Measurements from ENCODE around the gene GABRD.

GABRD gene

DNA sequence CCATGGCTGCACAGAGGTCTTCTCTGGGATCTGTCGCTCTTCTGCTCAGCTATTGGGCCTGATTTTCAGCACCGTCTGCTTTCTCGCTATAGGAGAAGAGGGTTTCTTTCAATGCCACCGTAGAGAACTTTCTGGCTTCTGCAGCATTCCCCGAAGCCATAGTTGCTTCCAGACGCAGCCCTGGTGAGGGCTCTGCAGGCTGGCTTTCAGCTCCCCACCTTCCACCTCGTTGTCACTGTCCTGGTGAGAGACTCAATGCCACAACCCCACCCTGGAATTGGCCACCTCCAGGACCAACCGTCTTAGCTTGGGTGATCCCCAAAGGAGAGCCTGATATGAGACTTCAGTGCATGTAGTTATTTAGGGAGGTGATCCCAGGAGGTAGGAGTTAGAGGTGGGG, 19.1 kb downstream of the GABRD start:
- DNase-seq (ENCODE audit: low read depth, low spot score), result no peak

DNA sequence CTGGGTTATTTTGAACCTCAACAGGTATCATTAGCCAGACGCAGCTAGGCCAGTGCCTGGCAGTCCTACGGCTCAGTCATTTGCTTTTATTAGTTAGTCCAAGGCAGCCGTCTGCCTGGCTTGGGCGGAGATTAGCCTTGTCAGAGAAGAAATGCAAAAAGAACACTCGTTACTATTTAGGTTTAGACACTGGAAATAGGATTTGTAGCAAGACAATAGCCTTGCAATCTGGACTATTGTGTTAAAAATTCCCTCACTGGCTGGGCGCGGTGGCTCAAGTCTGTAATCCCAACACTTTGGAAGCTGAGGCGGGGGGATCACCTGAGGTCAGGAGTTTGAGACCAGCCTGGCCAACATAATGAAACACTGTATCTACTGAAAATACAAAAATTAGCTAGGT, 20.1 kb downstream of the GABRD start:
- no peak for DNase-seq (ENCODE audit: low read depth, low spot score)

DNA sequence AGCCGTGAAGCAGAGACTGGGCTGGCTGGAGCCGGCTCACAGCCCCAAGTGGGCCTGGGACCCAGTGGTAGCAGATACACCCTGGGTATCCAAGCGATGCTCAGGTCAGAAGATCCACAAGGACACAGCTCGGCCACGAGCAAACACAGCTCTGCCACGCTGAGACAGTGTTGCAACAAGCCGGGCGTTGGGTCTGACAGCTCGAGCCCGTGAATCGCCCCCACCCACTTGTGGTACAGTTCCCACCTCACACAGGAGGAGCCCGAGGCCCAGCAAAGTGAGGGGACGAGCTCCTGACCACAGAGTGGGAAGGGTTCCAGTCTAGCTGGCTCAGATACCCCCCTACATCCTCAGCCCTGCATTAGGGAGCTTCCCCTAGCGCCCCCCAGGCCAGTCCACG, 22.2 kb downstream of the GABRD start:
- no peak for DNase-seq (ENCODE audit: low read depth, low spot score)

DNA sequence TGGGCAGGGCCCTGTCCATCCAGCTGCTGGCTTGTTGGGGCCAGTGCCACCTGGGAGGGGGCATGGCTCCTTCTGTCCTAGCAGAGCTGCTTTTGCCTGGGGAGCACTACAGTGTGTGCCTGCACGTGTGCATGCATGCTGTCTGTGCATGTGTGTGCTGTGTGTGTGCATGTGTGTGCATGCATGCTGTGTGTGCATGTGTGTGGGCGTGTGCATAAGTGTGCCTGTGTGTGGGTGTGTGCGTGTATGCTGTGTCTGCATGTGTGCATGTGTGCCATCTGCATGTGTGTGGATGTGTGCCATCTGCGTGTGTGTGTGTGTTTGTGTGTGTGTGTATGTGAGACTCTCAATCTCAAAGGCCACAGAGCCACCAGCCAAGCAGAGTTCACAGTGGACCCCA, 22.7 kb downstream of the GABRD start:
- DNase-seq (ENCODE audit: low read depth, low spot score), result no peak

DNA sequence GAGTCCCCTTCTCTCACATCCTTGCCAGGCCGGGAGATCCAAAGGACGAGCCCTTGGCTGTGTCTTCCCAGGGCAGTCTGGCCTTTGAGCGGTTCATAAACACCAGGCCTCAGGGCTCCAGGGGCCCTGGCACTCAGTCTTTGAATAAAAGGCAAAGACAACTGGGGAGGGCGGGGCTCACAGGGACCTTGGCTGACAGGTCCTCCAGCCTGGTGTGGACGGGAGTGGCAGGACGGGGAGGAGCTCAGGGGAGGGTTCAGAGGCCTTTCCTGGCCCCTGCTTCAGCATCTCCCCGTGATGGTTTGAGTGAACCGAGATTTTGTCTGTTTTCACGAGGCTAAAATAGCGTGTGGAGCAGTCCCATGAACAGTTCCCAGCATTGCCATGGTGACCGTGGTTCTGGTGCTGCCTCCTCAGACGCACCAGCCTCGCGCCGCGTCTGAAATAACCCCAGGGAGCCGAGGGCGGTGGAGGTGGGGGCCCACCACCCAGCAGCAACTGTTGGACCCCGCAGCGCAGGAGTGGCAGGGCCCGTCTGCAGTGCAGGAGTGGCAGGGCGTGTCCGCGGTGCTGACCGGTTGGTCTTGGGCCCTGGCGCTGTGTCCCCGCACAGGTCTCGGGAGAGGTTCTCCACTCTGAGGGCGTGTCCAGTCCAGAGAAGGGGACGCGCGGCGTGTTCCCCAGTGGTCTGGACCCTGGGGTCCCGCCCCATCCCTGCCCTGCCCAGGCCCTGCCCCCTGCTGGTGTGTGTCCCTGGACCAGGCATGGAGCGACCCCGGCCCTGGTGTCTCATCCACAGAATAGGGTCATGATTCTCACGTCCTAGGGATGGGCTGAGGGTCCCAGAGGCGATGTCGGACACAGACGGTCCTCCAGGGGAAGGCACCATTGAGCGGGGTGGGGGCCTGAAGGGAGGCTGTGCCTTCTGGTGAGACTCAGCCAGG, 24.0 kb downstream of the GABRD start:
- no peak for DNase-seq (ENCODE audit: low read depth, low spot score)

DNA sequence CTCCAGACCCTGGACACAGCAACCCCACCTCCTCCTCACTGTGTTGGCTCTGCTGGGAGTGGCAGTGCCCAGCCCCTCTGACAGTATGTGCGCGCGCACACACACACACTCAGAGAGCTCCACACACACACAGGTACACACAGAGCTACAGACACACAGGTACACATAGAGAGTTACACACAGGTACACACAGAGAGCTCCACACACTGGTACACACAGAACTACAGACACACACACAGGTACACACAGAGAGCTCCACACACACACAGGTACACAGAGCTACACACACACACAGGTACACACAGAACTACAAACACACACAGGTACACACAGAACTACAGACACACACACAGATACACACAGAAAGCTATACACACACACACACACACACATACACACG, 24.7 kb downstream of the GABRD start:
- no peak for DNase-seq (ENCODE audit: low read depth, low spot score)

DNA sequence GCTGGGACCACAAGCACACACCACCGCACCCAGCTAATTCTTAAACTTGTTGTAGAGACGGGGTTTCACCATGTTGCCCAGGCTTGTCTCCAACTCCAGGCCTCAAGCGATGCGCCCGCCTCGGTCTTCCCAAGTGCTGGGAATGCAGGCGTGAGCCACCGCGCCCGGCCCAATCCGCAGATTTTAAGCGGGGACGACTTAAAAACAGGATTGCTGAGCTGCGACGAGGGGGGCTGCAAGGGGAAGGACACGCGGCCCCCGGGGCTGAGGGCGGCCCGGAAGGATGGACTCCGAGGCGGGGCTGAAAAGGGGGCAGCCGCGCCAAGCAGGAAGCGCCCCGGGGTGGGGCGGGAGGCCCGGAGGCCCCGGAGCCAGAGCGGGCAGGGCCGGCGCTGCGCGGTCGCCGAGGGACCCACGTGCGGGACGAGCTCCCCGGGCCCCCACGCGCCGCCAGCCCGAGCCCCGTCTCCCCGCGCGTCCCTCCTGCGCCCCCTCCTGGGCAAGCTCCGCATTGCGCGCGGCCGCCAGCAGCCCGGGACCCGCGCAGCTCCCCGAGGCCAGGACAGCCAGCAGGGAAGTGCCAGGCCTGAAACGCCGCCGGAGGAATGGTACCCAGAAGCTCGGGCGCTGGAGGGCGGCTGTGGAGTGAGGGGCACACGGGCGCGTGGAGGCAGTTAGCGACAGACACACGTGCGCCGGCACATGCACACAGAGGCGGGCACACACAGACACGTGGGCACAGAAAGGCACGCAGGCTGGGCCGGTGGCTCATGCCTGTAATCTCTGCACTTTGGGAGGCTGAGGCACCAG, 25.6 kb downstream of the GABRD start:
- peak; percentile 57 for DNase-seq (ENCODE audit: low read depth, low spot score)

DNA sequence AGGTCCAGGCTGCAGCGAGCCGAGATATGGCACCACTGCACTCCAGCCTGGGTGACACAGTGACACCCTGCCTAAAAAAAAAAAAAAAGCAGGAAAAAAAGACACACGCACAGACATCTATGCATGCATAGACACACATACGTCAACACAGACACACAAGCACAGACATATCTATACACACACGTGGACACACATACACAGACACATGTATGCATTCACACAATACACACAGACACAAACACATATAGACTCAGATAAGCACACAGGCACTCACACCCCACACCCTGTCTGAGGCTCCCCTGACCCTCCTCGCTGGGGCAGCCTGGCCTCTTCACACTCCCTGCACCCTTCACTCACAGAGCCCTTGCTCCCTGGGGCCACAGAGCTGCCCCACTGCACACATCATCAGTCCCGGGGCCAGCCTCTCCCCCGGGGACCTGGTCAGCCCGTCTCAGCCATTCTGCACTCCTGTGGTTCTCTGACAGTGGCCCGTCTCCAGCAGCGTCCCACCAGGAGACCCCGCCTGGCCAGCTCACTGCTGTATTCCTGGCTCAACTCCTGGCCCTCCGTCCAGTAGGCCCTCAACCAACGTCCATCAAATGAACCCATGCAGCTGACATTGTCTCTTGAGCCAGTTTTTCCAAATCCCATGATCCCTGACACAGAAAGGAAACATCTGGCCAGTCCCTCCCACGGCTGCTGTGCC, 26.5 kb downstream of the GABRD start:
- no peak for DNase-seq (ENCODE audit: low read depth, low spot score)

DNA sequence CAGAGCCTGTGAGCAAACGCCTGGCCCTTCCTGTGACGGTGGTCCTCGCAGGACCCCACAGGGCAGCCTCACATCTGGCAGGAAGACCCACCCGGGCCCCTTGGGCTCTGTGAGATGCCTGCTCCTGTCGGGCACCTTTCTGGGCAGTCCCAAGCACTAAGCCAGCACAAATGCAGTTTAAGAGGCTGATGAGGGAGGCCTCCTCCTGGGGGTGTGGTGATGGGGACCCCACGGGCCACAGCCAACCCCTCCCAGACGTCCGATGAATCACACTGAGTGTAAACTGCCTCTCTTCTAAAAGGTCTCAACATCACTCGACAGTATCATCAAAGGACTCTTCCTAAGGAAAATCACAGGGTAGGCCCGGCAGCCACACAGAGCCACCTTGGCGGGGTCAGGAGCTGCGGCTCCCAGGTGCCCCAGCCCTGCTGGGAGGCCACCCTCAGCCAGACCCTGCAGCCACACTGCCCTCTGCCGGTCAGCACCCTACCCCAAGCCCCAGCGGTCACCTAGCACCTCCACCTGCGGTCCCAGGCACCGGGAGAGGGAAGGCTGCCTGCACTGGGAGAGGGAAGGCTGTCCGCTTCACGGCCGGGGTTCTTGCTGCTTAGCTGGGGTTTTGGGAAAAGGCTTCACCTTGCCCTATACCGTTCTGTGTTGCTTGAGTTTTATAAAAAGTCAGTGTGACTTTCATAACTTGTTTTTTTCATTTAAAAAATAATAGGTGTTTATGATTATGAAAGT, 27.2 kb downstream of the GABRD start:
- no peak for DNase-seq (ENCODE audit: low read depth, low spot score)

DNA sequence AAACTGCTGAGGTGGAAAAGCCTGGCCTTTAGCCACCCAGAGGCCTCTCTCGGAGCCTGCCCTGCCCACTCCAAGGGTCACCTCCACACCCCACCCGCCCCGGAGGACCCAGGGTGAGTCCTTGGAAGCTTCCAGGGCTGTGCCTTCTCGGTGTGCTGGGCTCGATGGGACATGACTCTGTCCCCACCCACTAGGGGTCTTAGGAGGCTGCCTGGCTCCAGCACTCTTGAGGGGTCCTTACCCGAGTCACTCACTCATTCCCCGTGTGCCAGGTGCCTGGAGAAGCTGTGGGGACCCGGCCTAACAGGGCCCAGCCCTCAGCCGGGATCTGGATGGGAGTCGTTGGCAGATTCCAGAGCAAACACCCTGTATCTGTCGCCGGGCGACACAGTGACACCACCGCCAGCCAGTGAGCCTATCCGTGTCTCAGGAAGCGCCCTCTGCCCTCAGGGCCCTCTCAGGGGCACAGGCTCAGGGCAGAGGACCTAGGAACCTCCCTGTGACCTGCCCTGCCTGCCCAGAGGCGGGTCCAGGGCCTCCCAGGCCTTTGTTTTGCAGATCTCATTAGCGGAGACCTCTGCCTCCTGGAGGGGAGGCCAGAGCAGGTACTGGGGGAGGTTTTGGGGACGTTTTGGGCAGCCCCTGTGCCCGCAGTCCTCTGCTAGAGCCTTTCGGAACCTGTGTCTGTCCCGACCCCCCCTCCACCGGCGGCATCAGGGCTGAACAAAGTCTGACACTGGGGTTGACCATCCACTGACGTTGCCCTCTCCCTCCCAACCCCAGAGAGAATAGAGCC, 28.0 kb downstream of the GABRD start:
- DNase-seq (ENCODE audit: low read depth, low spot score), result no peak

DNA sequence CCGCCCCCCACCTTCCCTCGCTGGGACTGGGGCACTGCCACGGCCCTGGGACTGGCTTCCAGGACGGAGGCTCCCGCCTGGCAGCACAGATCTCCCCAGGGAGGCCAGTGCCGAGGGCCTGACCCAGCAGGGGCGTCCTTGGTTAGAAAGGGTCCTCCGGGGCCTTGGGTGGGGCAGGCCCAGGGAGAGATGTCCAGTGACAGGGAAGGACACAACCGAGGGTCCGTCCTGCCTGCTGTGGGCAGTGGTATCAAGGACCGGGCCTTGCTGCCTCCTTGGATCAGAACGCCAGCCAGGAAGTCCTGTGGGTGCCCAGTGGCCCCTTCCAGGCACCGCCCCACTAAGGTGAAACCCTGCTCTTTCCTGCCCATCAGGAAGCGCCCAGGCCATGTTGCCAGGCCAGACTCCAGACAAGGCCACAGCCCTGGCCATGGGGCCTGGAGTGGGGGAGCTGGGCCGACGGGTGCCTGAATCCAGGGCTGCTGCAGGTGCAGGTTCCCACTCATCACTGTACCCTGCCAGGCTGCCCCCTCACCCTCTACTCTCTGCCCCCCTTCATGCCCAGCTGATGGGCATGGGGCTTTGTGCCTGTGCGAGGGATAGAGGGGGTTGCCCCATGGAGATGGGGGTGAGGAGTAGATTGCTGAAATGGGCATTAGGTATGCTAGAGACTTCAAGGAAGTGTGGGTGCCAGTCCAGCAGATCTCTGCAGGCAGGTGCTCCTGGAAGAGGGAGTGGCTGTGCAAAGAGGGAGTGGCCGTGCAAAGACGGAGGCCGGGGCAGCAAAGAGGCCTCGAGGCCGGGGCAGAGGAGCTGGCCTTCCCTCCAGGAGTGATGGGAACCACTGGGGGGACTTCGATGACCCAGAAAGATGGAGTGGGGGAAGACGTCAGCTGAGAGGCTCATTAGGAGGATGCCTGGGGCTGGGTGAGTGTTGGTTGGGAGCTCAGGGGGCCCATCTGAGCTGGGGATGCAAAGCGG, 28.9 kb downstream of the GABRD start:
- no peak for DNase-seq (ENCODE audit: low read depth, low spot score)

DNA sequence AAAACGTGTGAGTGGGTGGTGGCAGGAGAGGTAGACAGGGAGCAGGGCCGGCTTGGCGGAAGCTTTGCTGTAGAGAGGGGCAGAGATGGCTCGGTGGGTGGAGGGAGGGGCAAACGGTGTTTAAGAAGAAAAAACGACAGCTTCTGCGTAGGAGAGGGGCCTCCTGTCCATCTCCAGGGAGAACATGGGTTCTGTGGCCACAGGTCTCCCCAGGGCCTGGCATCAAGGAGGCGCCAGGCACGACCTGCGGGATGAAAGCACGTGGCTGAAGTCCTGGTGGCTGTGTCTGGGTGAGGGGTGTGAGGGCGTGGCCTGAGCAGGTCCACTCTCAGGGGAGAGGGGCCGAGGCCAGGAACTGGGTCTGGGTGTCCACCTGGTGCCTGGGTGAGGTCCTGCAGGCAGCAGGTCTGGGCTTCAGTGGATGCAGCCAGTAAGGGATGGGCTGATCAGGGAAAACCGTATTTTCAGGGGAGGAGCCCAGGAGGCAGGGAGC, 30.1 kb downstream of the GABRD start:
- no peak for DNase-seq (ENCODE audit: low read depth, low spot score)

DNA sequence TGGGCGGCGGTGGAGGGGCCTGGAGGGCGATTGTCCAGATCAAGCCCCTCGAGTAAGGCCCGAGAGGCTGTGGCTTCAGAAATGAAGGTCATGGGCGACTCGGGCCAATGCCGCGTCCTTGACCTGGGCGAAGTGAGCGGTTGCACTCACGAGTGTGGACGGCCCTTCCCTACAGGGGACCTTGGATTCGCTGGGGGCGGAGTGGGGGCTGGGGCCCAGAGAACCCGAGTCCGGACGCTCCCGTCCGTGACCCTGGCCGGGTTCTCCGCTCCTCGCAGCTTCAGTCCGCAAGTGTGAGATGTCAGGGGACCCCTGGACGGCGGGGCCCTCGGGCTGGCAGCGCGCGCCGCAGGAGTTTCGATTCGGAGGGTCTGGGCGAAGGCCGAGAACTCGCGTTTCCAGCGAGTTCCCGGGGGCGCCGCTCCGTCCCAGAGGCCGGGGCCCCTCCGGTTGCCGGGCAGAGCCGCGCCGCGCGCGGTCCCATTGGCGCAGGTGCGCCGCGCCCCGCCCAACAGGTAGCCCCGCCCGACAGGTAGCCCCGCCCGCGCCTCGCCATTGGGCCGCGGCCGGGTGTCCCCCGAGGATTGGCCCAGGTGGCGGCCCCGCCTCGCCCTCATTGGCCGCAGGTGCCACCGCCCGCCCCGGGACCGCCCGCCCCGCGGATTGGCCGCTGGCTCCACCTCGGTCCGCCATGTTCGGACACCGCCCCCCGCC, 30.7 kb downstream of the GABRD start, which contains the start of gene PRKCZ:
PRKCZ (plus strand) TSS at position 694 of the 714 bp plus-strand sequence. CDS start 220 bp downstream, outside the sequence.
- peak; percentile 85 for DNase-seq (ENCODE audit: low read depth, low spot score)

DNA sequence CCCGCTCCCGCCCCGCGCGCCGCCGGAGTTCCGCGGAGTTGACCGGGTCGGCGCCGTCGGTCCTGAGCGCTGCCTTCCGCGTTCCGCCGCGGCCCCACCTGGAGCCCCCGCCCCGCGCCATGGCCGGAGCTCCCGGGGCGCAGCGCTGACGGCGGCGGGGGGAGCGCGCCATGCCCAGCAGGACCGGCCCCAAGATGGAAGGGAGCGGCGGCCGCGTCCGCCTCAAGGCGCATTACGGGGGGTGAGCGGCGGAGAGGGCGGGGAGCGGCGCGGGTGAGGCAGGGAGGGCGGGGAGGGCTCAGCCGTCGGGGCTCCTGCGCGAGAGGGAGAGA, 31.3 kb downstream of the GABRD start:
- DNase-seq (ENCODE audit: low read depth, low spot score), result no peak

DNA sequence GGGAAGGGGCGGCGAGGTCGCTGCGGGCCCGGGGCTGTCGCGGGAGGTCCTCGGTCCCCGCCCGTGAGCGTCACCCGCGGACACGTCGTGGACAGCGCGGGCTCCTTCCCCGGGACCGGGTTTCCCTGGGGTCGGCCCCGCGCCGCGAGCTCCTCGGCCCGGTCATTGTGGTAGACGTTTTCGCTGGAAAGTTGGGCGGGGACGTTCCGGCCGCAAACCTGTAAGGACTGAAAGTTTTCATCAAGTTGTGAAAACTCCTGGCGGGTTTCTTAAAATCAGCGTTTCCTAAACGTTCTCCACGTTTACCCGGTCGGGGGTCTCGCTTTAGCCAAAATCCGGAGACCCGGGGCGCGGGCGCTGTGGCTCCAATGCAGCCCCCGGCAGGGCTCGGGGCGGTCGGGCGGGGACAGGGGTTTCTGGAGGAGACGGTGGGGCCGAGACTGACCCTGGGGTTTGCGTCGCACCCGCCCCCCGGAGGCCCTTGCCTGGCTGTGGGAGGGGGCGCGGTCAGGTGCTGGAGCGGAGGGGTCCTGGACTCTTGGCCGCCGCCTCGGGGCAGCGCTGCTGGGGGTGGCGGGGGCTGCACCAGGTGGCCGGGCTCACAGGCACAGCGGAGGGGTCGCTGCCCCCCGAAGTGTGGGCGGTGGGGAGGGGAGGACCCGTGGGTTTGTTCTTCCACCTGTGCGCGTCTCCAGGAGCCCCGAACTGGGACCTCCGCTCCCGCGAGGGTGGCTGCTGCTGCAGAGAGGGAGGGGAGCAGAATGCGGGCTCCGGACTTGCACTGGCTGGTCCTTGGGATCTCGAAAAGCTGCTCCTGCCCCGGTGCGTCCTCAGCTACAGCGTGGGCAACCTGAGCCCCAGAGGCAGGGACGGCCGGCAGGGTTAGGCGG, 31.9 kb downstream of the GABRD start:
- DNase-seq (ENCODE audit: low read depth, low spot score), result no peak

DNA sequence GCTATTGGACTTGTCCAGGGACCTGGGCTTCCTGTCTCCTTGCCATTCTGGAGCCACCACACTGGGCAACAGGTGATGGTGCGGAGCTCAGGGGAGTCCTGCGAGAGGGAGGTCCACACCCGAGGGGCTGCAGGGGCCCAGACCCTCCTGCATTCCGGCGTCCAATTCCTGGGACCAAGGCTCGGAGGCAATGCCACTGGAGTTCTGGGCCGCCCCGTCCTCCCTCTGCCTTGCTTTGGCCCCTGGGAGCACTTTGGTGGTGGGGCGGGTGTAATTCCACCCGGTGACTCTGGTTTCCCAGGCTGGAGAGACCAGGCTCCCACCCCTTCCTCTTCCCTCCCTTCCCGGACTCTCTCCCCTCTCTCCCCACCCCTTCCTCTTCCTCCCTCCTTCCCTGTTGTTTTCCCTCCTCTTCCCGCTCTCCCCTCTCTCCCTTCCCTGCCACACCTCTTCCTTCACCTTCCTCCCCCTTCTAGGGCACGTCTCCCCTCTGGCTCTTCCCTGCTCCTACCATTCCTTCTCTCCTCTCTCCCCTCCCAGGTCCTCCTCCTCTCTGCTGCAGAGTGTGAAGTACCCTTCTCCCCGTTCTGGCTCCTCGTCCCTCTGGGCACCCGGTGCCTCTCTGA, 33.0 kb downstream of the GABRD start:
- no peak for DNase-seq (ENCODE audit: low read depth, low spot score)

DNA sequence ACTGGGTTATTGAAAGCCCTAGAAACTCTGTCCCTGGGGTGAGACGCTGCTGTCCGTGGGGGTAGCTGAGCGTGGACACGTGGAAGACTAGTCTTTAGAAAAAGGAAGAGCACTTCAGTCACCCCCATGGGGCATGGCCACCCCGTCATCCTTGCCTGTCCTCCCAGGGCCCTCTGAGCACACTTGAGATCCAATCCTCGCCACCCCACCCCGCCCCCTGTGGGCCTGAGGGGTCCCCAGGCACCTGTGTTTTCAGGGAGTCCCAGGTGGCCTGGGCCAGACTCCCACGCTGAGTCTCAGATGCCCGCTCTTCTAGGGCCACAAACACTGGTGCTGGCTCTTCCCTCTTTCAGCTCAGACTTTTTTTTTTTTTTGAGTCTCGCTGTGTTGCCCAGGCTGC, 33.6 kb downstream of the GABRD start:
- no peak for DNase-seq (ENCODE audit: low read depth, low spot score)
